AML-193 (cell line): ENCODE results near the gene HDLBP.

ENCODE experiments used
- DNase-seq, 2 experiments: peaks; one replicate each; lab custom pipeline; 2025; lab: John Stamatoyannopoulos, UW

The HDLBP gene

DNA sequence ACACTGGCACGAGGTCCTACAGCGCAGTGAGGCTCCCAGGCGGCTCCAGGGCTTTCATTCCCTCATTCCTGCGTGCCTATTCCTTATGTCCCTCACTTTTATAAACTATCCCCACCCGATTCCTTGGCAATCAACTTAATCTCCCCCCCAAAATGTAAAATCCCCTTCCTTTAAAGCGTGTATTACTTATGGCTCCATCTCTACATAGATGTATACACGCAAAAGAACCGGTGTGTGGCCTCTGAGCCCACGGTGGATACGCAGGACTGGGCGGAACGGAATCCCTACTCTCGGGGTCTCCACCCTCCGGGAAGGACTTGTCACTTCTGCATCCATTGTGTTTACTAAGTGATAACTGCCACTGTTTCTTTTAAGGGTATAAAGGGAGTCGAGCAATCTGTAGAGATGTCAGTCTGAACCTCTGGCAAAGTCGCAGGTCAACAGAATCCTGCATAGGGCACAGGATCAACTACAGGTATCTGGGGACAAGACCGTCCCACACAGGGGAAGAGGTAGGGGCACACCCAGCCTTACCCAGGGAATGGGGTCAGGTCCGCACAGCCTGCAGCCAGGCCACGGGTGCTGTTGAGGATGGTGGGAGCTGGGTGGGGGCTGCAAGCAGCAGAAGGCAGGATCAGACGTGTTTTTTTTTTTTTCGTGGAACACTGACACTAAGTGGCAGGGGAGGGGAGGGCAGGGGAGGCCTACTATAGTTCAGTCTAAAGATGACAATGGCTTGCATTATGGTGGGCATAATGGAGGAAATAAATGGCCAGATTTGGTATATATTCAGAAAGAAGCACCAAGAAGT is 42.1 kb downstream of the HDLBP start:
- DNase-seq = no peak

- no peak for DNase-seq
Measured at GRCh38 chr2:241272303-241273209, 42.9 kb downstream of the HDLBP start.

DNA sequence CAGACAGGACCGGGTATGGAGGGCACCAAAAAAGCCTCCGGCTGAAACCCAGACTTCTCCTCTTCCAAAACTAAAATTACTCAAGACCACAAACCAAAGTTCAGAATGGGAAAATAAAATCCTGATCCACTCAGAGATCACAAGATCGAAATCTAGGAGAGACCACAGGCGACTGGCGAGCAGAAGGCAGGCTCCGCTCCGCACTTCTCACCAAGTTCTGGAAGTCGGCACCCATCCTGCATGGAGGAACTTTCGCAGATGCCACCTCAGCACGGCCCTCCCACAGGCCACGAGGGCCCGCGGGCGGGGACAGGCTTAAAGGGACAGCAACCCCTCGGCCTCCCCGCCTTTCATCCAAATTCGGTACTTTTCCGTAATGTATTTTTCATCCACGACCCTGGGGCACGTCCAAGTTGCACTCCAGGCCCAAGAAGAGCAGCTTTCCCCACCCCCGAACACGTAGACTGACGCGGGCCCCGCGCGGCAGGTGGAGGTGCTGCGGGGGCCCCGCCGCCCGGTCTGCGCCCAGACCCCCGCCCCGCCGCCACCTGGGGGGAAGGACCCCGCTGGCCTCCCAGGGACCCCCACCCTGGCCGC is 43.7 kb downstream of the HDLBP start:
- peak; percentile 58 to 64 for DNase-seq

GRCh38 chr2:241270531-241270930 is 44.9 kb downstream of the HDLBP start:
- no peak for DNase-seq

DNA sequence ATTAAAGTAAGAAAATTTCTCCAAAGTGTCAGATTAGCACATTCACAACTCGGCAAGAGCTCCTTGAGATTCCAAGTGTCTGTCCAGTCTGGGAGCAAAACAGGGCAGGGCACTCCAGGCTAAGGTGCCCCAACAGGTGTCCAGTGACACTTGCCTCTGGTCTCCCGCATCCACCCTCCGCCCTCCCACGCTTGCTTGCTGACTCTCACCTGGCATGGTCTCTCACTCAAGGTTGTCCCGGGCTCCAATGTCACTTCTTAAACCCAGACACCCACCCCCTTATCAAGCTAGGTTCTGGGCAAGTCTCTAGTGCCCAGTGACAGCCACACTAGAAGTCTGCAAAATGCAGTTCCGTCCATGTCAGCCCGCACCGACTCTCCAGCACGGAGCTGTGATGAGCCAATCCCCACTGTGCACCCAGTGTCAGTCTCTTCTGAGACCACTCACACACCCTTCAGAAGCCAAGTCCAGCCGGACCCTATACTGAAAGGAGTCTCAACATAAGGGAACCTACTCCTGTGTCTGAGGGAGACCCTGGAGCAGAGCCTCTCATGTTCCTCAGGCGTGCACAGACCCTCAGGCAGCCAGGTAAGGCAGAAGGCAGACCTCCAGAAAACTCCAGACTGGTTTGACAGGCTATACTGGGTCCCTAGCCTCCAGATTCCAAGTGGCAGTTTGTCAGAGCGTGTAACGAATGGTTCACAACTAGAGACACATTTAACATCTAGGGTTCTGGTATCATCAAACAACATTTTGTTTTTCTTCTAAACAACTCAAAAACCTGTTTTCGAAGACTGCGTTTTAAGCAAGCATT is 45.6 kb downstream of the HDLBP start:
- no peak for DNase-seq

GRCh38 chr2:241268716-241269445 is 46.6 kb downstream of the HDLBP start:
- DNase-seq = no peak

GRCh38 chr2:241268306-241268705 is 47.2 kb downstream of the HDLBP start:
- DNase-seq = no peak

GRCh38 chr2:241267249-241268067 is 48.0 kb downstream of the HDLBP start:
- DNase-seq = no peak

DNA sequence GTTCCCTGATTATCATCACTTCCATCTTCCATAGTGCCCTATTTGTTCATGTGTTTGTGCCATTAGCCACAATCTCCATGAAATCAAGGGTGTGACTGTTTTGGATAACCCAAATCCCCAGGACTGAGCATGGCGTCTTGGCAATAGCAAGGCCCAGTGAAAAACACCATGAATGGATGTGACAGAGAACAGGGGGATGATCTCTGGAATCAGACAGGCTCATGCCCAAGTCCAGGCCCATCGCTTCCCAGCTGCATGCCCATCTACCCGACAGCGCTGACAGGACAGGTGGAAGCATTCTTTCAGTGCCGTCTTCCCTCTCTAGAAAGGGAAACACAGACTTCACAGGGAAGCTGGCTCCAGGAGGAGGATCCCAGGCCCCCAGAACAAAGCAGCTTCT is 50.0 kb downstream of the HDLBP start:
- DNase-seq = no peak

GRCh38 chr2:241263061-241263460 is 52.4 kb downstream of the HDLBP start:
- DNase-seq = no peak

- DNase-seq = no peak
Measured at GRCh38 chr2:241261628-241262027, 53.8 kb downstream of the HDLBP start.

GRCh38 chr2:241260911-241261310 is 54.6 kb downstream of the HDLBP start:
- DNase-seq = no peak

GRCh38 chr2:241258505-241259280 is 56.8 kb downstream of the HDLBP start:
- no peak for DNase-seq

- DNase-seq = no peak
Measured at GRCh38 chr2:241257419-241258032, 57.9 kb downstream of the HDLBP start.

- DNase-seq = no peak
Measured at GRCh38 chr2:241256168-241256545, 59.3 kb downstream of the HDLBP start.

- no peak for DNase-seq
Measured at GRCh38 chr2:241255542-241256167, 59.8 kb downstream of the HDLBP start.

GRCh38 chr2:241254904-241255351 is 60.5 kb downstream of the HDLBP start:
- DNase-seq = no peak

DNA sequence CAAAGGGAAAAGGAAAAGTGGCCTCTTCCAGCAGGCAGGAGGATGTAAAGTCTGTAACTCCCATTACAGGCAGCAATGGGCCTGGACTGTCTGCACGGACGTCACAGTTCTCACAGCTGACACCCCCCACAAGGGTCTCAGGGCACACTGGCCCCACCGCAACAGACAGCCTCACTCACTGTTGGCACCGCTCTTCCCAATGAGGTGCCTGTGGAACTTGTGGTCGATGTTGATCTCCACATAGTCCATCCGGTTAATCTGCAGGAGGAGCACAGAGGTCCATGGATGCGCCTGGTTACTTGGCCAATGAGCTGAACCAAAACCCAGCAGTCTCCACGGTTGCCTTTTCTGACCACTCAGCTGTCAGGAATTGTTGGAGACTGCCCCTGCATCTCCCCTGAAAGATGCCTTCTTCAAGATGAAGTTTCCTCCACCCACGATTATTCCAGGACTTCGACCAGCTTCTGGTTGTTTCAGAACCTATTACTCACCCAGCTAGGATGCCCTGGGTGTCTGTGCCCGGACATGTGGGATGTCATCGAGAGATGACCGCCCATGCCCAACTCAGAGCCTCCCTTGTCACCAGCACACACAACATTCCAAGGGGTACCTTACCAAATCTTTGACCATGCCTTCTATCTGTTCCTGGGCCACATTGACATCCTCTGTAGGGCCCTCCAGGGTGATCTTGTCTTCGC is 62.5 kb downstream of the HDLBP start:
- no peak for DNase-seq
